ENCODE data around the gene CIRBP.

Gene CIRBP

DNA sequence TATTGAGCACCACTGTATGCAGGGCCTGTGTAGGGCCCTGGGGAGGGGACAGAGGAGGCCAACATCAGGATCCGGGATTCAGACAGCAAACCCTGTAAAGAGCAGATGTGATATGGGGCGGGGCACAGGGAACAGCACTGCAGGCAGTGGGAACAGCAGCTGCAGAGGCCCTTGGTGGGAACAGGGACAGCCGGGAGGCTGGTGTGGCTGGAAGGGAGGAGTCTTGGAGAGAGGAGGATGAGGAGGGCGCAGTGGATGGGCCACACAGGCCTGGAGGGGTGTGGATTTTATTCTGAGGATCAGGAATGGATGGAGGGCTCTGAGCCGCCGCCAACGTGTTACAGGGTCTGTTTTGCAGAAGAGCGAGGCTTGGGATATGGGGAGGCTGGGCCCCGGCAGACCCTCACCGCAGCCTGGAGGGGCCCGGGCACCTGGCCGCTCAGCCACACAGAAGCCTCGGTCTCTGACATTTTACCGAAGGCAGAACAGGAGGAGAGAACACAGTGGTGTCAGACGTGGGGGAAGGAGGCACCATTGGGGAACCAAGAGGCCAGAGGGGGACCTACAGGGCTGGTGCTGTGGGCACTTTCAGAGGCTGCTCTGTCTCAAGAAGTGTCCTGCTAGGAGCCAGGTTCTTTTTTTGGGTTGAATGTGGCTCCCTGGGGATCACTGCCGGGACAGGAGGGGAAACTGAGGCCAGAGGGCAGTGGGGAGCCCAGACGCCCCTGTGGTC lies 23.5 kb downstream of the CIRBP start:
- Histone ChIP-seq H3K36me3 (ENCODE audit: control insufficient read depth, low read length) (no peaks in the 10 kb centered on the region), H3K27ac (ENCODE audit: low read depth, low read length) (no peak overlapping the region), H3K9me3 (ENCODE audit: control insufficient read depth, insufficient read depth, low read length) (no peaks in the 10 kb centered on the region), H4K20me1 (ENCODE audit: control insufficient read depth, insufficient read depth, low read depth, low read length) (no peaks in the 10 kb centered on the region), H3K4me3 (ENCODE audit: low read length) (peak overlapping the region; percentile 52), H3F3A (ENCODE audit: control insufficient read depth, insufficient read depth) (no peaks in the 10 kb centered on the region), H3K9me2 (replicated peaks; ENCODE audit: control insufficient read depth, low read length) (no peaks in the 10 kb centered on the region), H3K27me3 (ENCODE audit: control insufficient read depth, low read length) (peaks cover 39% of the 10 kb centered on the region), H3K79me2 (ENCODE audit: control insufficient read depth, low read length) (no peaks in the 10 kb centered on the region), H3K4me1 (ENCODE audit: control insufficient read depth, low read length) (peaks cover 21% of the 10 kb centered on the region), H3K4me2 (ENCODE audit: low read length) (peak overlapping the region; percentile 67)
- TF ChIP-seq, protein P1, sequence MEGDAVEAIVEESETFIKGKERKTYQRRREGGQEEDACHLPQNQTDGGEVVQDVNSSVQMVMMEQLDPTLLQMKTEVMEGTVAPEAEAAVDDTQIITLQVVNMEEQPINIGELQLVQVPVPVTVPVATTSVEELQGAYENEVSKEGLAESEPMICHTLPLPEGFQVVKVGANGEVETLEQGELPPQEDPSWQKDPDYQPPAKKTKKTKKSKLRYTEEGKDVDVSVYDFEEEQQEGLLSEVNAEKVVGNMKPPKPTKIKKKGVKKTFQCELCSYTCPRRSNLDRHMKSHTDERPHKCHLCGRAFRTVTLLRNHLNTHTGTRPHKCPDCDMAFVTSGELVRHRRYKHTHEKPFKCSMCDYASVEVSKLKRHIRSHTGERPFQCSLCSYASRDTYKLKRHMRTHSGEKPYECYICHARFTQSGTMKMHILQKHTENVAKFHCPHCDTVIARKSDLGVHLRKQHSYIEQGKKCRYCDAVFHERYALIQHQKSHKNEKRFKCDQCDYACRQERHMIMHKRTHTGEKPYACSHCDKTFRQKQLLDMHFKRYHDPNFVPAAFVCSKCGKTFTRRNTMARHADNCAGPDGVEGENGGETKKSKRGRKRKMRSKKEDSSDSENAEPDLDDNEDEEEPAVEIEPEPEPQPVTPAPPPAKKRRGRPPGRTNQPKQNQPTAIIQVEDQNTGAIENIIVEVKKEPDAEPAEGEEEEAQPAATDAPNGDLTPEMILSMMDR (IDR thresholded peaks at IDR 0.05; ENCODE audit: low read depth, low read length, poor library complexity, severe bottlenecking), result no peak
- TF ChIP-seq EZH2phosphoT487 (IDR thresholded peaks at IDR 0.05; ENCODE audit: borderline replicate concordance, low read length), result no peak

DNA sequence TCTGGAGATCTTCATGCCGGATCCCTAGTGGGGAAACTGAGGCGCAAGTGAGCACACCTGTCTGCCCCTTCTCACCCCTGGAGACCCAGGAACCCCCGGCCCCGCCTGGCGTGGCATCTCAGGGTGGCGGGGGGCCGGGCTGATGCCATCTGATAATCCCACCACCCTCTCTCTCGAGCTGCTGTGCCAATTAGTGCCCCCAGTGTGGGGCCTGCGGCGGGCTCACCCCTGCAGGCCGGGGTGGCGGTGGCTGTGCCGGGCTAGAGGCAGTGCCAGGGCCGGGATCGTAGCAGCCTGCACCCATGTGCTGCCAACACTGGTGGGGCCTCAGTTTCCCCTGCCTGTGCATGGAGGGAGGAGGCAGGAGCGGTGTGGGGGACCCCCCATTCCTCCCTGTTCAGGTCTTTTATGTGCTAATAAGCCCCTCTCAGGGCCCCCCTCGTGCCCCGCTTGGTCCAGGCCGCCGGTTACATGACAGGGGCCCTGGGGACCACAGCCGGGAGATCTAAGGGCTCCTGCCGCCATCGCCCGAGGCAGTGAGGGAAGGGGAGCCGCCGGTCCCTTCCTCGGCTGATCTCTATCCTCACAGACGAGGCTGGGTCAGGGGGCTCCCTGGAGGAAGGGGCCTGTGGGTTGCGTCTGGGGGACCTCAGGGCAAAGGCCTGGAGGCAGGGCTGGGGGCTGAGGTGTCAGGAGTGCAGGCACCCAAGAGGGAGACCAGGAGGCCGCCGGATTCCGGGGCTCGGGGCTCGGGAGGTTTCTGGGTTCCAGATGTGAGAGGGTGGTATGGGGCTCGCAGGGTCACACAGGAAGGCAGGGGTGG lies 24.9 kb downstream of the CIRBP start:
- Histone ChIP-seq H3K27ac (ENCODE audit: low read depth, low read length) (no peak overlapping the region), H3F3A (ENCODE audit: control insufficient read depth, insufficient read depth) (no peaks in the 10 kb centered on the region), H3K4me1 (ENCODE audit: control insufficient read depth, low read length) (peaks cover 21% of the 10 kb centered on the region), H3K79me2 (ENCODE audit: control insufficient read depth, low read length) (no peaks in the 10 kb centered on the region), H3K9me3 (ENCODE audit: control insufficient read depth, insufficient read depth, low read length) (no peaks in the 10 kb centered on the region), H3K36me3 (ENCODE audit: control insufficient read depth, low read length) (no peaks in the 10 kb centered on the region), H3K4me2 (ENCODE audit: low read length) (no peak overlapping the region), H3K4me3 (ENCODE audit: low read length) (no peak overlapping the region), H4K20me1 (ENCODE audit: control insufficient read depth, insufficient read depth, low read depth, low read length) (no peaks in the 10 kb centered on the region), H3K27me3 (ENCODE audit: control insufficient read depth, low read length) (peaks cover 34% of the 10 kb centered on the region), H3K9me2 (replicated peaks; ENCODE audit: control insufficient read depth, low read length) (no peaks in the 10 kb centered on the region)
- no peak for TF ChIP-seq EZH2phosphoT487 (IDR thresholded peaks at IDR 0.05; ENCODE audit: borderline replicate concordance, low read length)
- TF ChIP-seq, protein P1 (IDR thresholded peaks at IDR 0.05; ENCODE audit: low read depth, low read length, poor library complexity, severe bottlenecking), result no peak

- Histone ChIP-seq H3K79me2 (ENCODE audit: control insufficient read depth, low read length) (no peaks in the 10 kb centered on the region), H3K4me1 (ENCODE audit: control insufficient read depth, low read length) (peaks cover 21% of the 10 kb centered on the region), H3K27me3 (ENCODE audit: control insufficient read depth, low read length) (peaks cover 32% of the 10 kb centered on the region), H3K9me2 (replicated peaks; ENCODE audit: control insufficient read depth, low read length) (no peaks in the 10 kb centered on the region), H4K20me1 (ENCODE audit: control insufficient read depth, insufficient read depth, low read depth, low read length) (no peaks in the 10 kb centered on the region), H3F3A (ENCODE audit: control insufficient read depth, insufficient read depth) (no peaks in the 10 kb centered on the region), H3K9me3 (ENCODE audit: control insufficient read depth, insufficient read depth, low read length) (no peaks in the 10 kb centered on the region), H3K36me3 (ENCODE audit: control insufficient read depth, low read length) (no peaks in the 10 kb centered on the region), H3K27ac (ENCODE audit: low read depth, low read length) (no peak overlapping the region), H3K4me2 (ENCODE audit: low read length) (no peak overlapping the region), H3K4me3 (ENCODE audit: low read length) (no peak overlapping the region)
- TF ChIP-seq EZH2phosphoT487 (IDR thresholded peaks at IDR 0.05; ENCODE audit: borderline replicate concordance, low read length), result no peak
- TF ChIP-seq, protein P1 (IDR thresholded peaks at IDR 0.05; ENCODE audit: low read depth, low read length, poor library complexity, severe bottlenecking), result no peak
These were observed 25.6 kb downstream of the CIRBP start for GRCh38 chr19:1294688-1295087.

Measured in DOHH2 (cell line).